Measurements from ENCODE around the gene PDRG1.

PDRG1 gene

DNA sequence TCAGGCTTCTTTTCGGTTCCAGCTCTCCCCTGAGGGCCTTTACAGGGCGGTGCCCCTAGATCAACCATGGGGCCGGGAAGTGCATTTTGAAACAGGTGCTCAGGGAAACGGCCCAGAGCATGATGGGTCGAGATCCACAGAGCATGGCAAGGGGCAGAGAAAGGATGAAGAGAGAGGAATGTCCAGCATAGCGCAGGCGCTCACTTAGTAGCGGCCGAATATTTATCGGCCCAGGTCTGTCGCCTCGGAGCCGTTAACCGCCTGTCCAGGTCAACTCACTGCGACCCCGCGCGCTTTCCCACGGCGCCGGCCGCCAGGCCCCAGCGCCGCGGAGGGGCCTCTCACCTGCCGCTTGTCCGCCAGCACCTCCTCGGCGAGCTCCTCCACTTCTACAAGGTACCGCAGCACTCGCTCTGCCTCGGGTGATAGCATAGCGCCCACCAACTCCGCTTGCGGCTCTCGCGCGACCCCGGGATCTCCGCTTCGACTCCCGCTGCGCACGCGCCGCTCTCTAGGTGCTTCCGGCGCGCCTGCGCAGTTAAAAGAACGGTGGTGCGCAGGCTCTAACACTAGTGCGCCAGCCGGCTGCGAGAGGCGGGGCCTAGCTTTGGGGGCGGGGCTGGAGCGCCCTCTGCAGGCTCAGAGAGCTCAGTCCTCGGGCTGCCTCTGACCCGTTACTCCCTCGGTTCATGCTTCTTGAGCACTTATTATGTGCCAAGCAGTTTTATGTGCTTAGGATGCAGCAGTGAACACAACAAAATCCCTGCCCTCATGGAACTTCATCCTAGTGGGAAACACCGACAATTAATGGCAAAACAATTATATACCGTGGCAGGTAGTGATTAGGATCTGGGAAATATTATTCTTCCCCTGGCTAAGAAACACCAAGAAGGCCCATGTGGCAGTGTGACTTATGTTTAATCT, at the start of gene PDRG1:
TSS of gene PDRG1 (minus strand) at position 517 of the 924 bp plus-strand sequence. CDS start at position 432, 85 bp downstream.
- DNase-seq (ENCODE audit: low spot score) = peak; percentile 92

DNA sequence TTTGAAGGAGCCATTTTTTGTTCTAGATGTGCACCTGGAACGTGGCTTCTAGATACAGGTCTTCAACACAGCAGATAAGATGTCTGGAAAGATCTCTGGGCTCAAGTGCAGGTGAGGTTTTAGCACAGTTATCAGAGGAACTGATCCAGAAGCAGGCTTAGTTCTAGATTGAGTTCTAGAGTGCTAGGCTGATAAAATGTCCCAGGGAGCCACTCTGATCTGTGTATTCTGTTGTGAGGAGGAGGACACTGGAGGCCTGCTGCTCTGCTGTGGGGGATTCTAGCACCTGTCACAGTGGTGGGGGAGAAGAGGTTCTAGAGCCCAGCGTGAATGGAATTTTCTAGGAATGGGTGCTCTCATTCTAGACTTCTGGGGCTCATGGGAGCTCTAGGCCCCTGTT, 46.4 kb upstream of the PDRG1 start:
- no peak for DNase-seq (ENCODE audit: low spot score)

DNA sequence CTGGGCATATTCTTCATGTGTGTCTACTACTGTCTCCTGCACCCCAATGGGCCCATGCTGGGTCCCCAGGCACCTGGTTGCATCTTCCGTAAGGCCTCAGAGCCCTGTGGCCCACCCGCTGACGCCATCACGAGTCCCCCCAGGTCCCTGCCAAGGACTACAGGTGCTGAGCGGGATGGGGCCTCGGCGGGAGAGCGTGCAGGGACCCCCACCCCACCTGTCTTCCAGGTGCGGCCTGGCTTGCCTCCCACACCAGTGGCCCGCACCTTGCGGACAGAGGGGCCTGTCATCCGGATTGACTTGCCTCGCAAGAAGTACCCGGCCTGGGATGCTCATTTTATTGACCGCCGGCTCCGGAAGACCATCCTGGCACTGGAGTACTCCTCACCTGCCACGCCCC, 45.1 kb upstream of the PDRG1 start:
- no peak for DNase-seq (ENCODE audit: low spot score)

DNA sequence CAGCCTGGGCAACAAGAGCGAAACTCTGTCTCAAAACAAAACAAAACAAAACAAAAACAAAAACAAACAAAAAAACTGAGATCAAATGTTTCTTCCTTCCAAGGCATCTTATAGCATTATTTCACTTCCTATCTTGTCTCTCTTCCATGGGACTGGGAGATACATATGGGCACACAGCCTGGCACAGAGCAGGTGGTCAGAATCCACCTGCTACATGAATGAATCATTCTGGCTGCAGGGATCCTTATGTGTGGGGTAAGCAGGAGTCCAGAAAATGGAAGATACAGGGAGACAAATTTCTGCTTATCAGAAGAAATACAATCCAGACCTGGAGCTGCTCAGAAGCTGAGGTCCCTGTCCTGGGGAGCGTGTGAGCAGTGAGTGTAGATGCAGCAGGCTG, 40.2 kb upstream of the PDRG1 start:
- peak; percentile 92 for DNase-seq (ENCODE audit: low spot score)

DNA sequence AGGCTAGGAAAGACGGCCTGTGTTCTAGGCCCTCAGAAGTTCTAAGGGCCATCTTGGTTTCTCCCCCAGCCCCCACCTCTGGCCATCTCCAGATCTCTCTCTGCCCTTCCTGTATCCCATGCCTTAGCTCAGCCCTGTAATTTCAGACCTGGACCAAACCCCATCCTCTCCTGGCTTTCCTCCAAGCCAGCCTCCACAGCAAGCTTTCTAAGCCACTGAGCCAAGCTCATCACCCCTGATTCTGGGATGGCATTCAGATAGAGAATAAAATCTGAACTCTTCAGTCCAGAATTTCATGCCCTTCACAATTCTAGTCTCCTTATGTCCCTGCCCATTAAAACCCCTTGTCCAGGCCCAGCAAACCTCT, 39.5 kb upstream of the PDRG1 start:
- peak; percentile 88 for DNase-seq (ENCODE audit: low spot score)

DNA sequence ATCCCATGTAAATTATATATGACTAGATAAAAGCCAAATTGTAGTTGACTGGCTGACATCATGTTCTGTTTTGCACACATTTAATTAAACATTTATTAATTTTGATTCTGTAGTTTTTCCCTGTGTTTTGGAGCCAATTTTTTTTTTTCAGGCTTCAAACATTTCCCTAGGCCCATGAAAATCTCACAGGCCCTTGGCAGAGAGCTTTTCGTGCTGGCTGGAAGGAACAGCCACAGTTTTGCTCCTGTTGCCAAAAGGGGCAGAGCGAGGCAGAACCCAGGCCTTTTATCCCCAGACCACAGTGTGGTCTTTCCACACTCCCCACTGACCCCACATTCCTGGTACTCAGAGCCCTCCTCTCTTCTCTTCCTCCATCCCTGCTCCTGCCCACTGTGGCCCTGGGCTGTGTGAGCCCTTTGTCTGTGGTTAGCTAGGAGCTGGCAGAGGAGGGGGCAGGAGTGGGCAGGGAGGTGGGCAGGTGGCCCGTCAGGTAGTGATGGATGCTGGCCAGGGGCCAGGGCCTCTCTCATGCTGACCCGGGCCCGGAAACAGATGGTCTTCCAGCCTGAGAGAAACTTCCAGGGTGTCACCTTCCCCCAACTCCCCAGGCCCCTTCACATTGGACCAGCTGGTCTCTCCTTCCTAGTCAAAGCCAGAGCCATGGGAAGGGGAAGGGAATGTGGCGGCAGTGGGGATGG, 38.9 kb upstream of the PDRG1 start:
- peak; percentile 63 for DNase-seq (ENCODE audit: low spot score)

DNA sequence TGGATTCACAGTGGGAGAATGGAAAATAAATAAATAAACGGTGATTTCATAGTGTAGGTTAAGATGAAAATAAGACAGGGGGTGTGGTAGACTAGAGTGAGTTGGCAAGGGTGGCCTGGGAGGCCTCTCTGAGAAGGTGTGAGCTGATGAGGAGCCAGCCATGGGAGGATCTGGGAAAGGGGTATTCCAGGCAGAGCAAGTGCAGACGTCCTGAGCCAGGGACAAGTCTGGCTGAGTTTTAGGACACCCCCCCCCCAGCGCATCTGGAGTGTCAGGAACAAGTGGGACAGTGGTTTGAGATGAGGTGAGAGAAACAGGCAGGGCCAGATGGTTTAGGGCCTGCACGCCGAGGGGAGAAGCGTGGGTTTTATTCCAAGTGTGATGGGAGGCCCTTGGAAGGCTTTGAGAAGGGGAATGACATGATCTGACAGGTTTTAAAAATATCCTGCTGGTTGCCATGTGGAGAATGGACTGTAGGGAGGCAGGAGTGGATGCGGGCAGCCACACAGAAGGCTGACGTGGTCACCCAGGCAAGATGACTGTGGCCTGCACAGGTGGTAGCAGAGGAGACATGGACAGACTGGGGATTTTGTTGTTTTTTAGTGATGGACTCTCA, 37.3 kb upstream of the PDRG1 start:
- peak; percentile 77 for DNase-seq (ENCODE audit: low spot score)

DNA sequence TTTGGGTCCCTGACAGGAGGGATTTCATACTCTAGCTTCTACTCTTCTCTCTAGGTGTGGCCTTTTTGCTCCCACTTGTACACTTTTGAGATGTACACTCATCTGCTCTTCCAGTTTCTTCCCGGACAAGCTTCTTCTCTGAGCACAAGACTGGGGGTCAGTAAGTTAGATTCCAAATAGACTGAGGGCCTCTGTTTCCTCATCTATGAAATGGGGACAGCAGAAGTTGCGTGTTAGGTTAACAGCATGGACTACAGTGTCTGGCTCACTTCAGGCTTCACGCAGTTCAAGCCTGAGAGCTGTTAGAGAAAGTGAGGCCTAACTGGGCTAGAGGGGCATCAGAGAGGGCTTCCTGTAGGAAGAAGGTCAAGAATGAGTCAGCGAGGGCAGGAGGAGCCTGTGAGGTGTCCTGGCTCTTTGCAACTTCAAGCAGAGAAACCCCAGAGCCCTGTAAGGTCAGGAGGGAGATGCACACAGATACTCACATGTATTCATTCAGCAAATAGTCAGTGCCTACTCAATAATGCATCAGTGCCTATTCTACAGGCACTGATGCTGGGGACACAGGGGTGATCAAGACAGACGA, 36.7 kb upstream of the PDRG1 start:
- DNase-seq (ENCODE audit: low spot score) = no peak

DNA sequence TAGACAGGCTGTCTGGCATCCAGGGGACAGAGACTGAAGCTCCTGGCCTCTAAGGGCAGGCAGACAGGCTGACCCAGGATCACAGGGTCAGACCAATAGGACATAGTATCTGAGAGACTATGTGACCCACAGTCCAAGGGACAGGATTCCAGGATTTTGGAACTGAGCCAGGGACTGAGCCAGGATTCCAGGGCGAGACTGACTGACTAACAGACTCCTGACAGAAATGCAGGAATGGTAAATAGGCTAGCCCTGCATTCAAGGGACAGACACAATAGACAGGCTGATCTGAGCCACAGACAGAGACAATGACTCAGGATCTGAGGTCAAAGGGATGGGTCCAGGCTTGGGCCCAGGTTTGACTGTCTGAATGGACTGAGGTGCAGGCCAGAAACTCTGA, 35.9 kb upstream of the PDRG1 start:
- peak; percentile 42 for DNase-seq (ENCODE audit: low spot score)

DNA sequence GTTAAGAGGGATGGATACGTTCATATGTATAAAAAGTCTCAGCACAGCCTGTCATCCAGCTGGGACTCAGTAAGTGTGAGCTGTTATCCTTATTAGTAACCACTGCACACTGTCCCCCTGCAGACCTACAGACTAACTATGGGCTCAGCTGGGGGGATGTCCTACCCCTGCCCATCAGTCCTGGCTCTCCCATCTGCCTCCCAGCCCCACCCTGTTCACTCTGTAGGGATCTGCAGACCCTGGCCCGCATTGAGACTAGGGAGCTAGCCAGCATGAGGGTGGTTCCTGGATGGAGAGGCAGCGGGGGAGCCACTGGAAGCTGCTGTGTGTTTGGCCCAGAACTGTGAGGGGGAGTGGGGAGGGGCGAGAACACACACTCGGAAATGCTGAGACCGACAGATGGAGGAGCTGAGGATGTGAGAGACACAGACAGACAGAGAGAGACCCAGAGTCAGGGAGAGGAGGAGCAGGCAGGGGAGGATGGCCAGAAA, 33.2 kb upstream of the PDRG1 start:
- peak; percentile 65 for DNase-seq (ENCODE audit: low spot score)

DNA sequence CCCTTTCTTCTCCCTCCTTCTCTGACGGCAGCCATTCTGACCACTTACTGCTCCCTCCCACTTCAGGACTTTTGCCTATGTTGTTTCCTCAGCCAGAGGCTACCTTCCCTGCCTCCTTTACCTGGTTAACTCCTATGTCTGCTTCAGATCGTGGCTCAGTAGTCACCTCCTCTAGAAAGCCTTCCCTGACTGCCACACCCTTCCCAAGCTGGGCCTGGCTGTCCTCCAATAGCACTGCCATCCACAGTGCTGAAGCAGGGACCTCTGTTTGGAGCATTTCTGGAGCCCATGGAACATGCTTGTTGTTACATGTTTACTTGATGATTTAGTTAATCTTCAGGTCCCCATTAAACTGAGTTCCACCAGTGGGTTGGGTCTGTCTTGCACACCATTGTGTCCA, 29.9 kb upstream of the PDRG1 start:
- no peak for DNase-seq (ENCODE audit: low spot score)

DNA sequence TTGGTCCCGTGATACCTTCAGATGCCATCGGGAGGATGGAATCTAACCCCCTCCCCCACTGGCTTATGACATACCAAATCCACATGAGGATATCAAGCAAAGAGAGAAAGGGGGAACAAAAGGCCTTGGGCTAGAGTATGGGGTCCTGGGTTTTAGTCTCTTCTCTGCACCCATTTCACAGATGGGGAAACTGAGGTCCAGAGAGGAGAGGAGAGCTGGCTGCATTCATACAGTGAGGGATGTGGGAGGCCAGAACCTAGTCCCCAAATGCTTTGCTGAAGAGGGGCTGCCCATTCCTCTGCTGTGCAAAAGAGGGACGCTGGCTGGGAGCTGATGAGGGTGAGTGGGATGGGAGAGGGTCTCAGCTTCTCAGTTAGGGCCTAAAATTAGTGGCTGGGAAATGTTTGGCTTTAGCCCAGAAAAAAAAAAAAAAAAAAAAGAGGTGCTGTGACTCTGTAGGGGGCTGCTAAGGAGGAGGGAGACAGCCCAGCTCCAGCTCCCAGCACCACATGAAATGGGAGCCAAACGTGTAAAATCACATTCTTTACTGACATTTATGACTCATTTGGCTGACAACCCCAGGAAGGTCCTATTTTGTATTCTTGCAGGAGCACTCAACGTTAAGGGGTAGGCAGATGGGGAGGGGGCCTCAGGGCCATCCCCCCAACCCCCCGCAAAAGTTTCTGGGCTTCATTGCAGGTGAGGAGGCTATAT, 28.0 kb upstream of the PDRG1 start:
- DNase-seq (ENCODE audit: low spot score) = no peak

DNA sequence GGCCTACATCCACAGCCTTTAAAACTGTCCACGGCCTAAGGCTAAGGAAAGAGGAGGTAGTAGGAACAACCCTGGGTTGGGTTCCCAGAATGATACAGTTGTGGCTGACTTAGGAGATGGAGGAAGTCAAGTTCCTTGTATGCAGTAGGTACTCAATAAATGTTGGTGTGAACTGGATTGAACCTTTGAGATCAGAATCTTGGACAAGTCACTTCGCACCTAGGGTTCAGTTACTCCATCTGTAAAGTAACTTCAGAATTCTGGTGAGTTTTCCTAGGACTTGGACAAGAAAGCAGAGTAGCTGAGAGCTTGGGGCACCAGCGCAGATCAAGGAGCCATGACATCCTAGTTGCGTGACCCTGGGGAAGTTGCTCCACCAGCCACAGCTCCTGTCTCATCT, 25.2 kb upstream of the PDRG1 start:
- DNase-seq (ENCODE audit: low spot score) = no peak

DNA sequence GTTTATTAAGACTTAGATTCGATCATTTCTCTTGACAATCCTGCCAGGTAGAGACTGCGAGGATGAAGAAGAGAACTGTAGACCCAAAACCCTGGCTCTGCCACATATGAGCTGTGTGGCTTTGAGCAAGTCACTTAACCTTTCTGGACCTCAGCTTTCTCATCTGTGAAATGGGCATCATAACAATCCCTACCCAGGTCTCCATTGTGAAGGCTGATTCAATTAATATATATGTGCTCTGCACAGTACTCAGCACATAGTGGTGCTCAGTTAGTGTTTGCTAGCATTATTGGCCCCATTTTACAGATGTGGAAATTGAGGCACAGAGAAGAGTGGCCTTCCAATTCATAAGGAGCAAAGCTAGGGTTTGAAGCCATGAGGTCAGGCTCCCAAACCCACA, 24.0 kb upstream of the PDRG1 start:
- no peak for DNase-seq (ENCODE audit: low spot score)

DNA sequence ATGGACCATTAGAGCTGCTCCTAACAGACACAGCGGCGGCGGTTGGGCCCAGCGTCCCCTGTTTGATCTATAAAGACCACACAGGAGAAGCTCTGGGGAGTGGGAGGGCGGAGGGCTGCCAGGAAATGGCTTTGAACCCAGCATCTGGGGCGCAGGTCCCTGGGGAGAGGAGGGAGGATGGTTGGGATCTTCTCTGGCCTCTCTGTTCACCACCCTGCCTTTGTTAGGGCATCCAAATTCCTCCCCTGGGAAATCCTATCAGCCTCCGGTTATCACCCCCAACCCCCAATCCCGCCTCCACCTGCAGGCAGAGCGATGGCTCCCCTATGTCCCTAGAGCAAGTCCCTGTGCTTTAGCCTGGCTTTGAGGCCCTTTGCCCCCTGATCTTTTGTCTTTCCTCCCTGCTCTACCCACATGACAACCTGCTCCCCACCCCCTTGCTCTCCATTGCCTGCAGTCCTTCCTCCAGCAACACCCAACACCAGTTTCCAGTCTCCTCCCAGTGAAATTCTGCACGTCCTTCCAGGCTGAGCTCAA, 23.2 kb upstream of the PDRG1 start:
- peak; percentile 79 for DNase-seq (ENCODE audit: low spot score)

DNA sequence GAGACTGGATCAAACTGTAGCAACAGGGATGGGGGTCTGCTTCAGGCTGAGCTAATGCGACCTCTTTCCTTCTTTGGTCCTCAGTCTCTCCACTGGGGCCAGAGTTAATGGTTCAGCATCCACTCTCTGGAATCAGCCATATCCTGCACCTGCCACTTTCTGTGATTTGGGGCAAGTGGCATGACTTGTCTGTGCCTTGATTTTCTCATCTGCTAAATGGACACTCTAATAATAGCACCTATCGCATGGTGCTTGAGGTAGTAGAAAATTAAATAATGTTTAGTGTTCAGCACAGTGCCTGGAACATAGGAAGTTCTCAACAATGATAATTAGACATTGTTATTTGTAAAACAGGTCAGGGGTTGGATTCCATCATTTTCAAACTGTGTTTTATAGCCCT, 22.4 kb upstream of the PDRG1 start:
- DNase-seq (ENCODE audit: low spot score) = no peak

DNA sequence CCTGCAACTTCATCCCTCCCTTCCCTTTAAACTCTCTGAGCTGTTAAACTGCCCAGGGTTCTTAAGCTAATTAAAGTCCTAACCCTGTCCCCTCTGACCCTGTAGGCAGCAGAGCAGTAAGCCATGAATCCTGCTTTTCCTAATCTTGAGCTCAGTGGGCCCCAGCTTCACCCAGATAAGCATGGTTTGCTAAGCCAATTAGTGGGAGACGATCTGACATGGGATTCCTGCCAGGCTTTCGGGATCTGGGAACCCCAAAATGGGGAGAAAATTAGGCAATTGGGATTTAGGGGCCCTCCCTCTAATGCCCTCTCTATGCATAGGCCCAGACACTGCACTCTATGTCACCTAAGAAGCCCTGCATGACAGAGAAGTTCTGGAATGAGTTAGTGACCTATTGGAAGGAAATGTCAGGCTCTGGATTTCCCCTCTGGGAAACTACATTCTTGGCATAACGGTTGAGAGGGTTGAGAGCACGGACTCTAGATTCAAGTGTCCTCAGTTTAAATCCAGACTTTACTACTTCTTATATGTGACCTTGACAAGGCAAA, 20.7 kb upstream of the PDRG1 start:
- DNase-seq (ENCODE audit: low spot score) = peak; percentile 90

DNA sequence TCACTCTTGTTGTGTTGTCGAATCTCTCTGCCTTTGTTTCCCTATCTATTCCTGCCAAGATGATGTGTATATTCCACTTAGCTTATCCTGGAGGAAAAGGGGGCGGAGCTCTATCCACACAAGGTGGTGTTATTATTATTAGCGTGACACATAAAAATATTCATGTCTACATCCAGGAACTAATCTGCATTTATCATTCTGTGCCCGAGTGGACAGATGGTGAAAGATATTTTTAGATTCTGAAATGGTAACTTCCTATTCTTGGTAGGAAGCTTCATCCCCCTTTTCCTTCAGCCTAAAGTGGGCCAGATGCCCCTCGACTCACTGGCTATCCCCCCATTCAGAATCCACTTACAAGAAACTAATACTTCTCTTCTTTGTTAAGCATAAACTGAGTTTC, 18.1 kb upstream of the PDRG1 start:
- DNase-seq (ENCODE audit: low spot score) = peak; percentile 80

DNA sequence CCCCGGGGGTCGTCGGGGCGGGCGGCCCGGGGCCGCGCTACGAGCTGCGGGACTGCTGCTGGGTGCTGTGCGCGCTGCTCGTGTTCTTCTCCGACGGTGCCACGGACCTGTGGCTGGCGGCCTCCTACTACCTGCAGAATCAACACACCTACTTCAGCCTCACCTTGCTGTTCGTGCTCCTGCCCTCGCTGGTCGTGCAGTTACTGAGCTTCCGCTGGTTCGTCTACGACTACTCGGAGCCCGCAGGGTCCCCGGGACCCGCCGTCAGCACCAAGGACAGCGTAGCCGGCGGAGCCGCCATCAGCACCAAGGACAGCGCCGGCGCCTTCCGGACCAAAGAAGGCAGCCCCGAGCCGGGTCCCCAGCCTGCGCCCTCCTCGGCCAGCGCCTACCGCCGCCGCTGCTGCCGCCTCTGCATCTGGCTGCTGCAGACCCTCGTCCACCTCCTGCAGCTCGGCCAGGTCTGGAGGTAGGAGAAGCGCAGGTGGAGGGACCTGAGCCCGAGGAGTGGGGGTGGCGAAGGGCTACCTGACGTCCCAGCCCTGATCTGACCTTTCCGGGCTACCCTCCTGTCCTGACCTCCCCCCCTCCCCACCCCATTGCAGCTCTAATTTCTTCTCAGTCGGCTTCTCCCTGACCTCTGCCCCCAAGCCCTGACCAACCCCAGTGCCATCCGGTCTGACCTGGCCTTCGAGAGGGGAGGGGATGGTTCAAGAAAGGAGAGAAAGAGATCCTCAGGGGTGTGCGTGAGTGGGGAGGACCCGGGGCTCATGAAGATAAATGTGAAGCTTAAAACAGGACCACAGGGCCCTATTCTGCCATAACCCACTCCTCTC, 16.7 kb upstream of the PDRG1 start:
- DNase-seq (ENCODE audit: low spot score) = peak; percentile 58

DNA sequence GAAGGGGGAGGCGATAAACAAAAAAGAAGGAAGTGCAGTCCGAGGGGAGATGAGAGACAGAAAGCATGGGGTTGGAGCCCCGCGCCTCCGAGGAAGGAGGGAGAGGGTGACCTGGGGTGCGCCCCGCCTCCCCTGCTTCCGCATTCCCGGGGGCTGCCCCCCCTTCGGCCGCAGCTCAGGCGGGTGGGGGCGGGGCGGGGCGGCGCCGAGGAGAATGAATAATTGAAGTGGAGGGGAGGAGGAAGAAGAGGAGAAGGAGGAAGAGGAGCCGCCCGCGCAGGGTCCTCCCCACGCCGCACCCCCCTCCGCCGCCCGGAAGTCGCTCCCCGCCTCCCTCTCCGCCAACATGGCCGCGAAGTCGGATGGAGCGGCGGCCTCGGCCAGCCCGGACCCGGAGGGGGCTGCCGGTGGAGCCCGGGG, 16.0 kb upstream of the PDRG1 start, which contains the start of gene XKR7:
TSS of gene XKR7 (plus strand) at position 322 of the 420 bp plus-strand sequence. CDS start at position 347, 25 bp downstream.
- DNase-seq (ENCODE audit: low spot score) = peak; percentile 68

All from cerebellar cortex (tissue), 1 donor.